CD14-positive monocyte (primary cell): Measurements from ENCODE around the gene SPATS2L. TPM values are rescaled to one million over a fixed set of nuclear protein-coding genes. Genes with fewer than 3 reads are reported as not detected.
A peak's percentile ranks its signal among the peaks of the same experiment; 100 is the strongest.

Source experiments
- DNase-seq, 3 donors: peaks; one replicate each; pipeline ENCODE4 v3.0.0-alpha.2; 2011 to 2022
- H2AFZ ChIP-seq: 2 replicates; pipeline ENCODE4 v1.6.0; 2012; ENCODE audit warnings: mild to moderate bottlenecking, low read depth, low read length, inconsistent platforms; ENCODE audit not compliant: insufficient read depth, poor library complexity, severe bottlenecking
- H3K27ac ChIP-seq, 2 donors: 1 replicate in 1 of 2; 2 replicates in 1 of 2; pipeline ENCODE4 v1.5.1; 2012 to 2013; ENCODE audit warnings: low read length in 2 of 2, control low read depth in 1 of 2, inconsistent platforms in 1 of 2, low read depth in 1 of 2, mild to moderate bottlenecking in 1 of 2
- H3K27me3 ChIP-seq, 2 donors: one replicate each; pipeline versions ENCODE4 v1.6.0 to v1.6.1; 2011 to 2013; ENCODE audit warnings: low read length in 2 of 2; ENCODE audit not compliant: control insufficient read depth in 2 of 2, insufficient read depth in 2 of 2
- H3K36me3 ChIP-seq, 2 donors: replicated peaks in 1 of 2; 1 replicate in 1 of 2; 2 replicates in 1 of 2; pipeline versions ENCODE4 v1.5.1 to v1.6.1; 2012 to 2013; ENCODE audit warnings: low read length in 2 of 2, control low read depth in 1 of 2, inconsistent platforms in 1 of 2, mild to moderate bottlenecking in 1 of 2; ENCODE audit not compliant: insufficient read depth in 2 of 2, control insufficient read depth in 1 of 2
- H3K4me1 ChIP-seq, 2 donors: 1 replicate in 1 of 2; 2 replicates in 1 of 2; pipeline versions ENCODE4 v1.5.1 to v1.6.1; 2012 to 2013; ENCODE audit warnings: low read length in 2 of 2, control low read depth in 1 of 2, inconsistent platforms in 1 of 2, mild to moderate bottlenecking in 1 of 2, moderate library complexity in 1 of 2; ENCODE audit not compliant: insufficient read depth in 2 of 2, control insufficient read depth in 1 of 2
- H3K4me2 ChIP-seq: replicated peaks from 2 replicates; pipeline ENCODE3; 2012; ENCODE audit warnings: low read length, moderate library complexity, mild to moderate bottlenecking; ENCODE audit not compliant: poor library complexity, severe bottlenecking; ENCODE audit errors: extremely low read depth
- H3K4me3 ChIP-seq, 3 experiments: fragments of 200-600 bp in 1 of 3; sonication (generic) in 1 of 3; replicated peaks in 1 of 3; 1 replicate in 2 of 3; 2 replicates in 1 of 3; pipeline ENCODE4 v1.5.1; 2011 to 2013; ENCODE audit warnings: low read length in 3 of 3, mild to moderate bottlenecking in 3 of 3, control low read depth in 2 of 3, low read depth in 2 of 3, inconsistent platforms in 1 of 3, moderate library complexity in 1 of 3
- H3K79me2 ChIP-seq: 2 replicates; pipeline ENCODE4 v1.6.0; 2012; ENCODE audit warnings: mild to moderate bottlenecking, control low read depth, inconsistent platforms, low read length, moderate library complexity; ENCODE audit not compliant: insufficient read depth
- H3K9ac ChIP-seq: 2 replicates; pipeline ENCODE4 v1.6.0; 2017; ENCODE audit warnings: low read length, mild to moderate bottlenecking; ENCODE audit not compliant: insufficient read depth, poor library complexity, severe bottlenecking
- H3K9me3 ChIP-seq, 2 donors: replicated peaks in 1 of 2; 1 replicate in 1 of 2; 2 replicates in 1 of 2; pipeline versions ENCODE4 v1.5.1 to v1.6.1; 2012 to 2013; ENCODE audit warnings: low read length in 2 of 2, control low read depth in 1 of 2; ENCODE audit not compliant: control insufficient read depth in 1 of 2, insufficient read depth in 1 of 2
- H4K20me1 ChIP-seq: 2 replicates; pipeline ENCODE4 v1.6.0; 2012; ENCODE audit warnings: mild to moderate bottlenecking, low read length, control low read depth, moderate library complexity; ENCODE audit not compliant: insufficient read depth
- H3K27ac Mint-ChIP-seq, 7 donors: one replicate each; pipeline ENCODE4 v1.8.0; 2020; ENCODE audit warnings: mild to moderate bottlenecking in 7 of 7, mixed read lengths in 7 of 7, moderate library complexity in 6 of 7, inconsistent platforms in 2 of 7
- H3K27me3 Mint-ChIP-seq, 3 donors: one replicate each; pipeline ENCODE4 v1.8.0; 2021 to 2022; ENCODE audit warnings: low read depth in 3 of 3, mild to moderate bottlenecking in 3 of 3, mixed read lengths in 3 of 3, moderate library complexity in 3 of 3, inconsistent platforms in 1 of 3
- H3K36me3 Mint-ChIP-seq, 2 donors: one replicate each; pipeline ENCODE4 v1.8.0; 2020; ENCODE audit warnings: mixed read lengths in 2 of 2, inconsistent platforms in 1 of 2, mild to moderate bottlenecking in 1 of 2
- H3K4me1 Mint-ChIP-seq: one replicate; pipeline ENCODE4 v1.8.0; 2020; ENCODE audit warnings: mild to moderate bottlenecking, mixed read lengths
- H3K4me3 Mint-ChIP-seq, 2 donors: one replicate each; pipeline ENCODE4 v1.8.0; 2020; ENCODE audit warnings: mild to moderate bottlenecking in 2 of 2, mixed read lengths in 2 of 2, moderate library complexity in 1 of 2
- H3K9me3 Mint-ChIP-seq, 7 donors: one replicate each; pipeline ENCODE4 v1.8.0; 2020 to 2022; ENCODE audit warnings: mixed read lengths in 7 of 7, mild to moderate bottlenecking in 6 of 7, moderate library complexity in 6 of 7, inconsistent platforms in 2 of 7
- CTCF ChIP-seq: fragments of 200-600 bp; IDR thresholded peaks from one replicate; pipeline ENCODE4 v1.8.0; 2022; ENCODE audit warnings: antibody characterized with exemption, mild to moderate bottlenecking
- WGBS: methylation state at CpG from one replicate; pipeline ENCODE4 v1.1.5; 2013; ENCODE audit warnings: missing lambda C conversion rate; ENCODE audit not compliant: insufficient coverage; 5-methylcytosine and 5-hydroxymethylcytosine counted together
- intact Hi-C, 2 donors: fragments of 100-400 bp; cut with micrococcal nuclease; formaldehyde crosslinking; loops; one replicate each; pipeline versions ENCODE4 v1.15.0 to v1.15.1; 2023
- polyA plus RNA-seq, 3 donors: library from polyadenylated mRNA; depleted of rRNA in 1 of 3; unstranded in 2 of 3; stranded (reverse) in 1 of 3; fragments of 300-500 nt in 2 of 3; fragments of >200 nt in 1 of 3; fragmentation: Illumina TruSeq in 2 of 3; gene quantifications; 1 replicate in 2 of 3; 2 replicates in 1 of 3; pipeline ENCODE4 v1.2.3, GENCODE V29; 2012 to 2021

Gene SPATS2L
- polyA plus RNA-seq, 3 donors: 2.7 to 5.2 (median 3.2) TPM

DNA sequence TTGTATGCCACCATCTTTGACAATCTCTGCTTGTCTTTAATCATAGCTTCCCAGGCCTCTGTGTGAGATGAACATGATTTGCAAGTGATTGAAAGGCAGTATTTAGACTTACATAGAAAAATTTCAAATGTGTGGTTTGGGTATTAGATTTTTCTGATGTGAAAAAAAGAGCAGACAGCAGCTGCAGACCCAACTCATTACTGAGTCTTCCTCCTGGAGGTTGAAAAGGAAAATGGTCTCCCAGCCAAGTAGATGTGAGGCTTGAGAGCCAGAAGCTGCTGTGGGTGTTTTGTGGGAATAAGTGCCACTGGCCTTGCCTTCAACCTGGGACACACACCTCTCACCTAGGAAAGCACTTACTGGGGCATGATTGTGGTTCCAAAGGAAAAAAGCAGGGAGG lies 110.9 kb downstream of the SPATS2L start:
- H3K36me3 Mint-ChIP-seq: peaks cover 22 to 25% of the 10 kb centered on the region in 2 donors
- Histone ChIP-seq H3K36me3 (peaks cover 0 to 25% of the 10 kb centered on the region in 2 donors), H3K27ac (no peak overlapping the region), H3K9ac (no peak overlapping the region), H3K4me1 (no peaks in the 10 kb centered on the region), H4K20me1 (no peaks in the 10 kb centered on the region), H3K4me3 (no peak overlapping the region), H3K4me2 (no peak overlapping the region), H2AFZ (no peak overlapping the region), H3K9me3 (no peaks in the 10 kb centered on the region), H3K27me3 (no peaks in the 10 kb centered on the region), H3K79me2 (no peaks in the 10 kb centered on the region)
- TF ChIP-seq CTCF: no peak
- intact Hi-C loops: no loop called here
- H3K27me3 Mint-ChIP-seq: no peaks in the 10 kb centered on the region
- H3K4me1 Mint-ChIP-seq: no peaks in the 10 kb centered on the region
- no peak for DNase-seq
- peak overlapping the region in 1 of 7 donors; percentile 64 for H3K27ac Mint-ChIP-seq
- no peaks in the 10 kb centered on the region for H3K9me3 Mint-ChIP-seq
- no peak overlapping the region for H3K4me3 Mint-ChIP-seq

- no peak overlapping the region for H2AFZ ChIP-seq
- H3K9me3 ChIP-seq: no peaks in the 10 kb centered on the region
- H3K4me1 Mint-ChIP-seq: no peaks in the 10 kb centered on the region
- TF ChIP-seq CTCF: no peak
- peaks cover 0 to 25% of the 10 kb centered on the region in 2 donors for H3K36me3 ChIP-seq
- peaks cover 27 to 29% of the 10 kb centered on the region in 2 donors for H3K36me3 Mint-ChIP-seq
- H3K27ac ChIP-seq: no peak overlapping the region
- H3K27ac Mint-ChIP-seq: no peak overlapping the region
- intact Hi-C loops: no loop called here
- H3K9ac ChIP-seq: no peak overlapping the region
- no peaks in the 10 kb centered on the region for H3K4me1 ChIP-seq
- H3K27me3 ChIP-seq: no peaks in the 10 kb centered on the region
- H3K4me2 ChIP-seq: no peak overlapping the region
- H3K4me3 ChIP-seq: no peak overlapping the region
- no peaks in the 10 kb centered on the region for H3K27me3 Mint-ChIP-seq
- no peaks in the 10 kb centered on the region for H3K79me2 ChIP-seq
- H4K20me1 ChIP-seq: no peaks in the 10 kb centered on the region
- no peak overlapping the region for H3K4me3 Mint-ChIP-seq
- no peak for DNase-seq
- no CpG with 5 or more reads among the region's 2 CpGs for WGBS
- H3K9me3 Mint-ChIP-seq: no peaks in the 10 kb centered on the region
Observed at GRCh38 chr2:200418399-200418798, 111.9 kb downstream of the SPATS2L start.
